ENCODE measurements around the gene KLHL30.
A peak's percentile ranks its signal among the peaks of the same experiment; 100 is the strongest.

The KLHL30 gene

GRCh38 chr2:238155761-238156694 lies 17.6 kb downstream of the KLHL30 start:
- in situ Hi-C loops (cut with MboI; ENCODE audit: low sequenced_read_pairs, unreplicated experiment), result no loop called here
- no peak for DNase-seq (ENCODE audit: low spot score)
- TF ChIP-seq CTCF (IDR thresholded peaks at IDR 0.05; ENCODE audit: borderline replicate concordance, control extremely low read depth, extremely low read depth, insufficient read depth, missing control alignments), result no peak

- in situ Hi-C loops (cut with MboI; ENCODE audit: low sequenced_read_pairs, unreplicated experiment), result no loop called here
- DNase-seq (ENCODE audit: low spot score), result no peak
- TF ChIP-seq CTCF (IDR thresholded peaks at IDR 0.05; ENCODE audit: borderline replicate concordance, control extremely low read depth, extremely low read depth, insufficient read depth, missing control alignments), result no peak
Observed at GRCh38 chr2:238157506-238158017, 19.1 kb downstream of the KLHL30 start.

- DNase-seq (ENCODE audit: low spot score), result no peak
- TF ChIP-seq CTCF (IDR thresholded peaks at IDR 0.05; ENCODE audit: borderline replicate concordance, control extremely low read depth, extremely low read depth, insufficient read depth, missing control alignments), result no peak
- in situ Hi-C loops (cut with MboI; ENCODE audit: low sequenced_read_pairs, unreplicated experiment), result no loop called here
Observed at GRCh38 chr2:238158018-238158508, 19.6 kb downstream of the KLHL30 start.

- TF ChIP-seq CTCF (IDR thresholded peaks at IDR 0.05; ENCODE audit: borderline replicate concordance, control extremely low read depth, extremely low read depth, insufficient read depth, missing control alignments), result peak; percentile 35
- in situ Hi-C loops (cut with MboI; ENCODE audit: low sequenced_read_pairs, unreplicated experiment), result no loop called here
Observed at GRCh38 chr2:238158509-238159070, 20.1 kb downstream of the KLHL30 start, which contains the start of gene ERFE. ERFE (plus strand) TSS chr2:238158970; CDS start chr2:238159008, 38 bp downstream.

GRCh38 chr2:238159071-238159539 lies 20.6 kb downstream of the KLHL30 start:
- no peak for TF ChIP-seq CTCF (IDR thresholded peaks at IDR 0.05; ENCODE audit: borderline replicate concordance, control extremely low read depth, extremely low read depth, insufficient read depth, missing control alignments)
- in situ Hi-C loops (cut with MboI; ENCODE audit: low sequenced_read_pairs, unreplicated experiment), result no loop called here
- no peak for DNase-seq (ENCODE audit: low spot score)

More at GRCh38 chr2:238158509-238159070, 20.1 kb downstream of the KLHL30 start, which contains the start of gene ERFE:
- DNase-seq (ENCODE audit: low spot score), result peak; percentile 83

- DNase-seq (ENCODE audit: low spot score), result no peak
- in situ Hi-C loops (cut with MboI; ENCODE audit: low sequenced_read_pairs, unreplicated experiment), result no loop called here
Observed at GRCh38 chr2:238159661-238160205, 21.3 kb downstream of the KLHL30 start.

More at GRCh38 chr2:238159661-238160205, 21.3 kb downstream of the KLHL30 start:
- no peak for TF ChIP-seq CTCF (IDR thresholded peaks at IDR 0.05; ENCODE audit: borderline replicate concordance, control extremely low read depth, extremely low read depth, insufficient read depth, missing control alignments)
